ENCODE measurements around the gene ERFL.

ERFL gene

GRCh38 chr19:41958367-41959055, 30.3 kb upstream of the ERFL start (continued):
- TF ChIP-seq ZBTB1 (tag by site-specific recombination; IDR thresholded peaks at IDR 0.05) (0 out of 2 replicates have a peak, but pooled peaks have one; percentile 43), ZNF146 (tag by site-specific recombination; IDR thresholded peaks at IDR 0.05) (no peak), ZNF645 (tag by site-specific recombination; IDR thresholded peaks at IDR 0.05) (peak; percentile 50), AEBP2 (tag by site-specific recombination; IDR thresholded peaks at IDR 0.05; ENCODE audit: borderline replicate concordance) (no peak), ZNF2 (tag by site-specific recombination; IDR thresholded peaks at IDR 0.05) (no peak), SP7 (tag by site-specific recombination; IDR thresholded peaks at IDR 0.05) (0 out of 2 replicates have a peak, but pooled peaks have one; percentile 63), ZBTB7A (tag by site-specific recombination; IDR thresholded peaks at IDR 0.05; ENCODE audit: low read depth) (no peak), ZFHX2 (tag by site-specific recombination; conservative IDR thresholded peaks at IDR 0.05) (0 out of 2 replicates have a peak, but pooled peaks have one; percentile 21), ZNF837 (tag by site-specific recombination; IDR thresholded peaks at IDR 0.05) (peak; percentile 58; the same call in 1 of the 2 replicates), SP3 (tag by site-specific recombination; IDR thresholded peaks at IDR 0.05) (peak; percentile 97), ZNF510 (tag by site-specific recombination; IDR thresholded peaks at IDR 0.05; ENCODE audit: insufficient replicate concordance) (no peak), ZNF785 (tag by site-specific recombination; IDR thresholded peaks at IDR 0.05) (no peak), ZNF19 (tag by site-specific recombination; IDR thresholded peaks at IDR 0.05; ENCODE audit: low read depth) (0 out of 2 replicates have a peak, but pooled peaks have one; percentile 14), IKZF3 (tag by site-specific recombination; IDR thresholded peaks at IDR 0.05) (0 out of 2 replicates have a peak, but pooled peaks have one; percentile 53), ZNF37A (tag by site-specific recombination; IDR thresholded peaks at IDR 0.05) (no peak), ZNF660 (tag by site-specific recombination; IDR thresholded peaks at IDR 0.05) (0 out of 2 replicates have a peak, but pooled peaks have one; percentile 31), OVOL3 (tag by site-specific recombination; IDR thresholded peaks at IDR 0.05) (peak; percentile 81; the same call in 1 of the 2 replicates), ZBTB17 (tag by site-specific recombination; IDR thresholded peaks at IDR 0.05) (no peak), ZNF529 (tag by site-specific recombination; IDR thresholded peaks at IDR 0.05; ENCODE audit: insufficient replicate concordance) (no peak), PBX3 (CRISPR knock-in tag; IDR thresholded peaks at IDR 0.05) (no peak), MZF1 (tag by site-specific recombination; IDR thresholded peaks at IDR 0.05; ENCODE audit: borderline replicate concordance) (peak; percentile 15; the same call in 1 of the 2 replicates), KLF9 (tag by site-specific recombination; IDR thresholded peaks at IDR 0.05; ENCODE audit: low read depth) (peak; percentile 76)
- TF ChIP-seq, protein P1, sequence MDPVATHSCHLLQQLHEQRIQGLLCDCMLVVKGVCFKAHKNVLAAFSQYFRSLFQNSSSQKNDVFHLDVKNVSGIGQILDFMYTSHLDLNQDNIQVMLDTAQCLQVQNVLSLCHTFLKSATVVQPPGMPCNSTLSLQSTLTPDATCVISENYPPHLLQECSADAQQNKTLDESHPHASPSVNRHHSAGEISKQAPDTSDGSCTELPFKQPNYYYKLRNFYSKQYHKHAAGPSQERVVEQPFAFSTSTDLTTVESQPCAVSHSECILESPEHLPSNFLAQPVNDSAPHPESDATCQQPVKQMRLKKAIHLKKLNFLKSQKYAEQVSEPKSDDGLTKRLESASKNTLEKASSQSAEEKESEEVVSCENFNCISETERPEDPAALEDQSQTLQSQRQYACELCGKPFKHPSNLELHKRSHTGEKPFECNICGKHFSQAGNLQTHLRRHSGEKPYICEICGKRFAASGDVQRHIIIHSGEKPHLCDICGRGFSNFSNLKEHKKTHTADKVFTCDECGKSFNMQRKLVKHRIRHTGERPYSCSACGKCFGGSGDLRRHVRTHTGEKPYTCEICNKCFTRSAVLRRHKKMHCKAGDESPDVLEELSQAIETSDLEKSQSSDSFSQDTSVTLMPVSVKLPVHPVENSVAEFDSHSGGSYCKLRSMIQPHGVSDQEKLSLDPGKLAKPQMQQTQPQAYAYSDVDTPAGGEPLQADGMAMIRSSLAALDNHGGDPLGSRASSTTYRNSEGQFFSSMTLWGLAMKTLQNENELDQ (tag by site-specific recombination; IDR thresholded peaks at IDR 0.05; ENCODE audit: low read depth): no peak
- TF ChIP-seq, protein P2, sequence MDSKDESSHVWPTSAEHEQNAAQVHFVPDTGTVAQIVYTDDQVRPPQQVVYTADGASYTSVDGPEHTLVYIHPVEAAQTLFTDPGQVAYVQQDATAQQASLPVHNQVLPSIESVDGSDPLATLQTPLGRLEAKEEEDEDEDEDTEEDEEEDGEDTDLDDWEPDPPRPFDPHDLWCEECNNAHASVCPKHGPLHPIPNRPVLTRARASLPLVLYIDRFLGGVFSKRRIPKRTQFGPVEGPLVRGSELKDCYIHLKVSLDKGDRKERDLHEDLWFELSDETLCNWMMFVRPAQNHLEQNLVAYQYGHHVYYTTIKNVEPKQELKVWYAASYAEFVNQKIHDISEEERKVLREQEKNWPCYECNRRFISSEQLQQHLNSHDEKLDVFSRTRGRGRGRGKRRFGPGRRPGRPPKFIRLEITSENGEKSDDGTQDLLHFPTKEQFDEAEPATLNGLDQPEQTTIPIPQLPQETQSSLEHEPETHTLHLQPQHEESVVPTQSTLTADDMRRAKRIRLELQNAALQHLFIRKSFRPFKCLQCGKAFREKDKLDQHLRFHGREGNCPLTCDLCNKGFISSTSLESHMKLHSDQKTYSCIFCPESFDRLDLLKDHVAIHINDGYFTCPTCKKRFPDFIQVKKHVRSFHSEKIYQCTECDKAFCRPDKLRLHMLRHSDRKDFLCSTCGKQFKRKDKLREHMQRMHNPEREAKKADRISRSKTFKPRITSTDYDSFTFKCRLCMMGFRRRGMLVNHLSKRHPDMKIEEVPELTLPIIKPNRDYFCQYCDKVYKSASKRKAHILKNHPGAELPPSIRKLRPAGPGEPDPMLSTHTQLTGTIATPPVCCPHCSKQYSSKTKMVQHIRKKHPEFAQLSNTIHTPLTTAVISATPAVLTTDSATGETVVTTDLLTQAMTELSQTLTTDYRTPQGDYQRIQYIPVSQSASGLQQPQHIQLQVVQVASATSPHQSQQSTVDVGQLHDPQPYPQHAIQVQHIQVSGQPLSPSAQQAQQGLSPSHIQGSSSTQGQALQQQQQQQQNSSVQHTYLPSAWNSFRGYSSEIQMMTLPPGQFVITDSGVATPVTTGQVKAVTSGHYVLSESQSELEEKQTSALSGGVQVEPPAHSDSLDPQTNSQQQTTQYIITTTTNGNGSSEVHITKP (tag by site-specific recombination; IDR thresholded peaks at IDR 0.05): peak; percentile 46; the same call in 1 of the 2 replicates
- TF ChIP-seq, protein P3, sequence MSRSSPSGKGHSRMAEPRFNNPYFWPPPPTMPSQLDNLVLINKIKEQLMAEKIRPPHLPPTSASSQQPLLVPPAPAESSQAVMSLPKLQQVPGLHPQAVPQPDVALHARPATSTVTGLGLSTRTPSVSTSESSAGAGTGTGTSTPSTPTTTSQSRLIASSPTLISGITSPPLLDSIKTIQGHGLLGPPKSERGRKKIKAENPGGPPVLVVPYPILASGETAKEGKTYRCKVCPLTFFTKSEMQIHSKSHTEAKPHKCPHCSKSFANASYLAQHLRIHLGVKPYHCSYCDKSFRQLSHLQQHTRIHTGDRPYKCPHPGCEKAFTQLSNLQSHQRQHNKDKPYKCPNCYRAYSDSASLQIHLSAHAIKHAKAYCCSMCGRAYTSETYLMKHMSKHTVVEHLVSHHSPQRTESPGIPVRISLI (tag by site-specific recombination; IDR thresholded peaks at IDR 0.05): no peak
- TF ChIP-seq, protein P4, sequence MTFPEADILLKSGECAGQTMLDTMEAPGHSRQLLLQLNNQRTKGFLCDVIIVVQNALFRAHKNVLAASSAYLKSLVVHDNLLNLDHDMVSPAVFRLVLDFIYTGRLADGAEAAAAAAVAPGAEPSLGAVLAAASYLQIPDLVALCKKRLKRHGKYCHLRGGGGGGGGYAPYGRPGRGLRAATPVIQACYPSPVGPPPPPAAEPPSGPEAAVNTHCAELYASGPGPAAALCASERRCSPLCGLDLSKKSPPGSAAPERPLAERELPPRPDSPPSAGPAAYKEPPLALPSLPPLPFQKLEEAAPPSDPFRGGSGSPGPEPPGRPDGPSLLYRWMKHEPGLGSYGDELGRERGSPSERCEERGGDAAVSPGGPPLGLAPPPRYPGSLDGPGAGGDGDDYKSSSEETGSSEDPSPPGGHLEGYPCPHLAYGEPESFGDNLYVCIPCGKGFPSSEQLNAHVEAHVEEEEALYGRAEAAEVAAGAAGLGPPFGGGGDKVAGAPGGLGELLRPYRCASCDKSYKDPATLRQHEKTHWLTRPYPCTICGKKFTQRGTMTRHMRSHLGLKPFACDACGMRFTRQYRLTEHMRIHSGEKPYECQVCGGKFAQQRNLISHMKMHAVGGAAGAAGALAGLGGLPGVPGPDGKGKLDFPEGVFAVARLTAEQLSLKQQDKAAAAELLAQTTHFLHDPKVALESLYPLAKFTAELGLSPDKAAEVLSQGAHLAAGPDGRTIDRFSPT (tag by site-specific recombination; IDR thresholded peaks at IDR 0.05): no peak
